ENCODE measurements around the gene KMT2D.

The KMT2D gene

GRCh38 chr12:49037111-49037946 is 23.3 kb downstream of the KMT2D start:
- Histone ChIP-seq H3K36me3 (ENCODE audit: insufficient read depth, low read length) (peaks cover 87% of the 10 kb centered on the region; the same call in 1 of the 2 replicates), H3K4me1 (ENCODE audit: insufficient read depth, low read length, poor library complexity, severe bottlenecking) (no peaks in the 10 kb centered on the region), H3F3A (ENCODE audit: low read depth) (no peaks in the 10 kb centered on the region), H3K79me2 (ENCODE audit: insufficient read depth, low read length) (no peaks in the 10 kb centered on the region), H3K9ac (ENCODE audit: low read depth, low read length, poor library complexity, severe bottlenecking) (no peak overlapping the region), H3K9me2 (replicated peaks; ENCODE audit: low read depth, low read length) (no peaks in the 10 kb centered on the region), H4K20me1 (ENCODE audit: insufficient read depth, low read length, poor library complexity, severe bottlenecking) (no peaks in the 10 kb centered on the region), H3K4me2 (ENCODE audit: low read depth, low read length, poor library complexity, severe bottlenecking) (no peak overlapping the region), H3K9me3 (ENCODE audit: insufficient read depth, low read depth, low read length) (no peaks in the 10 kb centered on the region), H2AFZ (ENCODE audit: low read length) (no peak overlapping the region), H3K27me3 (ENCODE audit: insufficient read depth, low read length, poor library complexity, severe bottlenecking) (no peaks in the 10 kb centered on the region), H3K4me3 (ENCODE audit: low read length, poor library complexity, severe bottlenecking) (no peak overlapping the region)
- no peak for TF ChIP-seq CTCF (conservative IDR thresholded peaks at IDR 0.05; ENCODE audit: low read length)
- TF ChIP-seq EZH2phosphoT487 (IDR thresholded peaks at IDR 0.05; ENCODE audit: borderline replicate concordance): no peak

- H3F3A ChIP-seq (ENCODE audit: low read depth): no peaks in the 10 kb centered on the region
- no peaks in the 10 kb centered on the region for H4K20me1 ChIP-seq (ENCODE audit: insufficient read depth, low read length, poor library complexity, severe bottlenecking)
- TF ChIP-seq EZH2phosphoT487 (IDR thresholded peaks at IDR 0.05; ENCODE audit: borderline replicate concordance): no peak
- no peak for TF ChIP-seq CTCF (conservative IDR thresholded peaks at IDR 0.05; ENCODE audit: low read length)
- H3K9me3 ChIP-seq (ENCODE audit: insufficient read depth, low read depth, low read length): no peaks in the 10 kb centered on the region
- H3K36me3 ChIP-seq (ENCODE audit: insufficient read depth, low read length): peaks cover 89% of the 10 kb centered on the region; the same call in 1 of the 2 replicates
- H3K9ac ChIP-seq (ENCODE audit: low read depth, low read length, poor library complexity, severe bottlenecking): no peak overlapping the region
- H3K27me3 ChIP-seq (ENCODE audit: insufficient read depth, low read length, poor library complexity, severe bottlenecking): no peaks in the 10 kb centered on the region
- no peak overlapping the region for H2AFZ ChIP-seq (ENCODE audit: low read length)
- no peaks in the 10 kb centered on the region for H3K9me2 ChIP-seq (replicated peaks; ENCODE audit: low read depth, low read length)
- H3K4me1 ChIP-seq (ENCODE audit: insufficient read depth, low read length, poor library complexity, severe bottlenecking): no peaks in the 10 kb centered on the region
- no peak overlapping the region for H3K4me3 ChIP-seq (ENCODE audit: low read length, poor library complexity, severe bottlenecking)
- H3K79me2 ChIP-seq (ENCODE audit: insufficient read depth, low read length): no peaks in the 10 kb centered on the region
- H3K4me2 ChIP-seq (ENCODE audit: low read depth, low read length, poor library complexity, severe bottlenecking): no peak overlapping the region
Observed at GRCh38 chr12:49036029-49036428, 24.6 kb downstream of the KMT2D start.

- no peaks in the 10 kb centered on the region for H3K4me1 ChIP-seq (ENCODE audit: insufficient read depth, low read length, poor library complexity, severe bottlenecking)
- H3F3A ChIP-seq (ENCODE audit: low read depth): no peaks in the 10 kb centered on the region
- H2AFZ ChIP-seq (ENCODE audit: low read length): no peak overlapping the region
- no peak overlapping the region for H3K9ac ChIP-seq (ENCODE audit: low read depth, low read length, poor library complexity, severe bottlenecking)
- H3K27me3 ChIP-seq (ENCODE audit: insufficient read depth, low read length, poor library complexity, severe bottlenecking): no peaks in the 10 kb centered on the region
- TF ChIP-seq EZH2phosphoT487 (IDR thresholded peaks at IDR 0.05; ENCODE audit: borderline replicate concordance) (no peak), CTCF (conservative IDR thresholded peaks at IDR 0.05; ENCODE audit: low read length) (no peak)
- H3K79me2 ChIP-seq (ENCODE audit: insufficient read depth, low read length): no peaks in the 10 kb centered on the region
- H3K4me3 ChIP-seq (ENCODE audit: low read length, poor library complexity, severe bottlenecking): no peak overlapping the region
- H3K36me3 ChIP-seq (ENCODE audit: insufficient read depth, low read length): peaks cover 77% of the 10 kb centered on the region; the same call in 1 of the 2 replicates
- H3K9me3 ChIP-seq (ENCODE audit: insufficient read depth, low read depth, low read length): no peaks in the 10 kb centered on the region
- no peaks in the 10 kb centered on the region for H4K20me1 ChIP-seq (ENCODE audit: insufficient read depth, low read length, poor library complexity, severe bottlenecking)
- no peak overlapping the region for H3K4me2 ChIP-seq (ENCODE audit: low read depth, low read length, poor library complexity, severe bottlenecking)
- no peaks in the 10 kb centered on the region for H3K9me2 ChIP-seq (replicated peaks; ENCODE audit: low read depth, low read length)
Observed at GRCh38 chr12:49034286-49034622, 26.3 kb downstream of the KMT2D start.

Measured in Loucy (cell line).